Left ventricle myocardium inferior (tissue), 1 donor: ENCODE data around the gene LMF1. TPM values are rescaled to one million over a fixed set of nuclear protein-coding genes. Genes with fewer than 3 reads are reported as not detected.

ENCODE experiments used
- DNase-seq: peaks from one replicate; pipeline ENCODE4 v3.0.0-alpha.2; 2020
- H3K27ac ChIP-seq: fragments of 200-600 bp; replicated peaks from 2 replicates; pipeline ENCODE4 v1.8.0; 2021
- H3K27me3 ChIP-seq: fragments of 200-600 bp; 2 replicates; pipeline ENCODE4 v1.8.0; 2021; ENCODE audit warnings: low read depth
- H3K36me3 ChIP-seq: fragments of 200-600 bp; 2 replicates; pipeline ENCODE4 v1.8.0; 2021
- H3K4me1 ChIP-seq: fragments of 200-600 bp; 2 replicates; pipeline ENCODE4 v1.8.0; 2021
- H3K4me3 ChIP-seq: fragments of 200-600 bp; 2 replicates; pipeline ENCODE4 v1.8.0; 2021; ENCODE audit warnings: mild to moderate bottlenecking, moderate library complexity
- H3K9me3 ChIP-seq: fragments of 200-600 bp; replicated peaks from 2 replicates; pipeline ENCODE4 v1.8.0; 2021
- CTCF ChIP-seq: fragments of 200-600 bp; IDR thresholded peaks from 2 replicates; pipeline ENCODE4 v1.8.0; 2021; ENCODE audit warnings: antibody characterized with exemption, mild to moderate bottlenecking, borderline replicate concordance
- intact Hi-C: fragments of 100-400 bp; cut with micrococcal nuclease; formaldehyde crosslinking; loops from one replicate; pipeline ENCODE4 v1.11.0; 2022
- total RNA-seq: library from RNA; stranded (reverse); fragmentation: NEBNext Ultra II Directional; extraction: Animal tissue kit (Norgen Biotek cat#: 25700); gene quantifications from one replicate; pipeline ENCODE4 v1.2.1, GENCODE V29; 2021
- donor health status: DM: no; HTN: yes; CAD: no; lungs with severe emphysema.

Gene LMF1
- total RNA-seq, 1 donor from 2014 or later: 6.6 TPM

DNA sequence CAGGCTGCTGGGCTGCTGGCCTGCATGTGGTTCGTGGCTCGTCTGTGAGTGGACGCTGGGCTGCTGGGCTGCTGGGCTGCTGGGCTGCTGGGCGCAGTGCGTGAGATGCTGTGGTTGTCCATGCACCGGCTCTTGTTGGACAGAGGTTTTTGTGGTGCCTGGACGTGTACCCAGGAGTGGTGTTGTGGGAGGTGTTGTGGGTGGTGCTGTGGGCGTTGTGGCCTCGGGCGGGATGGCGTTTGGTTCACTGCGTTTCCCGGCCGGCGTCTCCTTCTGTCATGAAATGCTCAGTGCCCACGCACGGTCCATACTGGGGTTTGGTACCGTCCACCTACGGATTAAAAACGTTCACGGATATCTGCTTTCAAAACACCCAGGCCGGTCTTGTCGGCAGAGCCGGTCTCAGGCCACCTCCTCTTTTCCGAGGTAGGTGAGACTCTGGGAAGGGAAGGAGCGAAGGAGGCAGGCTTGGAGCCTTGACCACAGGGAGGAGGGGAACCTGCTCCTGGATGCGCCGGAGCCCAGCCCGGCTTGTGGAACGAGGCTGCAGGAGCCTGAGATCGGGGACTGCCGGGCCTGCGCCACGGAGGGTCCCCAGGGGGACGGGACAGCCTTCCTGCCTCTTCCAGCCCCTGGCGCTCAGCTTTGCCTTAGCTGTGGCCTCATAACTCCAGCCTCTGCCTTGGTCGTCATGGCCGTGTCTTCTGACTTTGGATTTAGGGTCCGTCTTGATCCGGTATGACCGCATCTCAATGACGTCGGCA lies 140.5 kb downstream of the LMF1 start:
- Histone ChIP-seq H3K4me1 (no peaks in the 10 kb centered on the region), H3K4me3 (no peak overlapping the region), H3K9me3 (peaks cover 20% of the 10 kb centered on the region), H3K27me3 (peaks cover 63% of the 10 kb centered on the region), H3K36me3 (no peaks in the 10 kb centered on the region), H3K27ac (no peak overlapping the region)
- DNase-seq: no peak
- intact Hi-C loops: loop anchor here (10.0 kb wide), 1 partner anchor 205 kb away; no protein-coding TSS in a partner anchor
- no peak for TF ChIP-seq CTCF

- DNase-seq: no peak
- H3K27me3 ChIP-seq: peaks cover 77% of the 10 kb centered on the region
- TF ChIP-seq CTCF: no peak
- H3K4me1 ChIP-seq: no peaks in the 10 kb centered on the region
- intact Hi-C loops: no loop called here
- no peaks in the 10 kb centered on the region for H3K36me3 ChIP-seq
- H3K9me3 ChIP-seq: peaks cover 6% of the 10 kb centered on the region
- H3K4me3 ChIP-seq: no peak overlapping the region
- no peak overlapping the region for H3K27ac ChIP-seq
These were observed 141.9 kb downstream of the LMF1 start for GRCh38 chr16:828891-829290.

GRCh38 chr16:827513-827912 lies 143.3 kb downstream of the LMF1 start:
- no peak overlapping the region for H3K4me3 ChIP-seq
- intact Hi-C loops: no loop called here

DNA sequence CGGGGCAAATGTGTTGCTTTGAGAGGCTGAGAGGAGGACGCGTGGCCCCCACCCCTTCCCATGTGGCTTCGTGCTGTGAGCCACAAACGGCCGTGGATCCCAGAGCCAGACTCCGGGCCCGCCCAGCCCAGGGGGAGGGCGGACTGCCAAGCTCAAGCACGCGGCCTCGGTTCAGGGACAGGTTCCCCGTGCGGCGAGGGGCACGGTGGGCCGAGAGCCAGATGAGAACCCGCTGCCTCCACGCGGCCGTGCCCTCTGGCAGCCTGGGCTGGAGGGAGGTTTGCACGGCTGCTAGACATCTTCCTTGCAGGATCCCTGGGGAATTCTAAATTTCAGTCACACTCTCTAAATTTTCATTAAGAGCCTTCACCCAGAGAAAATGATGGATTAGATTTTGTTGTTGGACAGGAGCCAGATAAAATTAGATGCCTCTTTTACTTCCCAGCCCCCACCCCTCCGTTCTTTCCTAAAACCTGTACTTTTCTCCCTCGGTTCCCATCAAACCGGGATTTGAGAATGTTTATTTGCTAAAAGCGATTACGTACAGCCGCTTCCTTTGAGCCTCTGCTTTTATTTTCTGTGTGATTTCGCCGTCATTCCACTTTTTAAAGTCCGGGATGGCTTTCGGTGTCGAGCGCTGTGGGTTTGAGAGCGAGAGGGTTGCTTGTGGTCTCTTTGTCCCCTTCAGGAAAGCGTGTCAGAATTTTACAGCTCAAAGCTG lies 145.3 kb downstream of the LMF1 start:
- H3K27me3 ChIP-seq: peaks cover 82% of the 10 kb centered on the region
- no peak for TF ChIP-seq CTCF
- intact Hi-C loops: no loop called here
- no peaks in the 10 kb centered on the region for H3K4me1 ChIP-seq
- H3K4me3 ChIP-seq: no peak overlapping the region
- H3K9me3 ChIP-seq: no peaks in the 10 kb centered on the region
- DNase-seq: no peak
- no peaks in the 10 kb centered on the region for H3K36me3 ChIP-seq
- no peak overlapping the region for H3K27ac ChIP-seq

More at GRCh38 chr16:827513-827912, 143.3 kb downstream of the LMF1 start:
- Histone ChIP-seq H3K36me3 (no peaks in the 10 kb centered on the region), H3K27me3 (peaks cover 83% of the 10 kb centered on the region), H3K9me3 (no peaks in the 10 kb centered on the region), H3K27ac (no peak overlapping the region), H3K4me1 (no peaks in the 10 kb centered on the region)
- DNase-seq: no peak
- TF ChIP-seq CTCF: no peak

DNA sequence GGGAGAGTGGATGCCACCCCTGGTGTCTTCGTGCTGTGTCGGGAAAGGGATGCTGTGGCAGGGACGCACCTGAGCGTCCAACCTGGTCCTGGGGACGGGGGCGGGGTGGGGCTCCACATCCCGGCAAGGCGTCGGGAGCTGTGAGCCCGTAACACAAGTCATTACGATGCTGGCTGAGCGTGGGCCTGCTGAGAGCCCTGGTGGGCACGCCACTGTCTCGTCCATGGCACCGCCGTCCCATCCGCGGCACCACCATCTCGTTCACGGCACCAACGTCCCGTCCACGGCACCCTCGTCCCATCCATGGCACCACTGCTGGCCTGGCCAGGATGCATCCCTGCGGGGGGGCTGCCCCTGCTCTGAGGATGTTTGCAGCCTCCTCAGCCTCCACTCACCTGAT lies 146.2 kb downstream of the LMF1 start:
- no peaks in the 10 kb centered on the region for H3K36me3 ChIP-seq

More for the DNA sequence above, 146.2 kb downstream of the LMF1 start:
- Histone ChIP-seq H3K4me1 (no peaks in the 10 kb centered on the region), H3K27me3 (peaks cover 86% of the 10 kb centered on the region), H3K27ac (no peak overlapping the region), H3K9me3 (no peaks in the 10 kb centered on the region), H3K4me3 (no peak overlapping the region)
- intact Hi-C loops: no loop called here
- DNase-seq: no peak
- no peak for TF ChIP-seq CTCF
